T follicular helper cell (primary cell): ENCODE results near the gene PRR5.
"Not testable (repeated sequence)": the region's sequence is repeated elsewhere in the genome, so short reads cannot be mapped to it uniquely, and the experiment has no call there.

Experiments
- DNase-seq: peaks from one replicate; pipeline ENCODE4 v3.0.0-alpha.2; 2020; ENCODE audit warnings: low read depth

The PRR5 gene

GRCh38 chr22:44735518-44736428, 33.8 kb downstream of the PRR5 start:
- peak; percentile 68 for DNase-seq

- DNase-seq, result no peak
Observed at GRCh38 chr22:44736581-44737405, 34.8 kb downstream of the PRR5 start.

GRCh38 chr22:44737406-44738346, 35.7 kb downstream of the PRR5 start:
- DNase-seq, result no peak

GRCh38 chr22:44738347-44738715, 36.3 kb downstream of the PRR5 start:
- DNase-seq, result no peak

GRCh38 chr22:44739024-44739423, 37.0 kb downstream of the PRR5 start:
- DNase-seq, result no peak

GRCh38 chr22:44739666-44740065, 37.7 kb downstream of the PRR5 start:
- not testable (repeated sequence) for DNase-seq

- DNase-seq, result no peak
Observed at GRCh38 chr22:44740307-44740706, 38.3 kb downstream of the PRR5 start.

- no peak for DNase-seq
Observed at GRCh38 chr22:44741929-44742328, 39.9 kb downstream of the PRR5 start.

- no peak for DNase-seq
Observed at GRCh38 chr22:44743247-44743646, 41.2 kb downstream of the PRR5 start.

GRCh38 chr22:44743804-44744211, 41.8 kb downstream of the PRR5 start:
- DNase-seq, result no peak

- no peak for DNase-seq
Observed at GRCh38 chr22:44745853-44746789, 44.1 kb downstream of the PRR5 start.

- not testable (repeated sequence) for DNase-seq
Observed at GRCh38 chr22:44747784-44748127, 45.8 kb downstream of the PRR5 start.

- DNase-seq, result no peak
Observed at GRCh38 chr22:44748524-44748923, 46.5 kb downstream of the PRR5 start.

- no peak for DNase-seq
Observed at GRCh38 chr22:44750481-44750880, 48.5 kb downstream of the PRR5 start.

GRCh38 chr22:44752285-44753188, 50.5 kb downstream of the PRR5 start, which contains the start of gene ARHGAP8:
ARHGAP8 (plus strand) TSS chr22:44752575; CDS start chr22:44786528, 33,953 bp downstream.
- no peak for DNase-seq

GRCh38 chr22:44753189-44754042, 51.4 kb downstream of the PRR5 start:
- DNase-seq, result no peak

- no peak for DNase-seq
Observed at GRCh38 chr22:44754998-44755397, 53.0 kb downstream of the PRR5 start.

- DNase-seq, result no peak
Observed at GRCh38 chr22:44755417-44755816, 53.4 kb downstream of the PRR5 start.

- no peak for DNase-seq
Observed at GRCh38 chr22:44755956-44756361, 54.0 kb downstream of the PRR5 start.
